NCI-H345 (cell line): Measurements from ENCODE around the gene GLT8D2.

Experiments used
- DNase-seq: peaks from one replicate; lab custom pipeline; 2025; lab: John Stamatoyannopoulos, UW

Gene GLT8D2

DNA sequence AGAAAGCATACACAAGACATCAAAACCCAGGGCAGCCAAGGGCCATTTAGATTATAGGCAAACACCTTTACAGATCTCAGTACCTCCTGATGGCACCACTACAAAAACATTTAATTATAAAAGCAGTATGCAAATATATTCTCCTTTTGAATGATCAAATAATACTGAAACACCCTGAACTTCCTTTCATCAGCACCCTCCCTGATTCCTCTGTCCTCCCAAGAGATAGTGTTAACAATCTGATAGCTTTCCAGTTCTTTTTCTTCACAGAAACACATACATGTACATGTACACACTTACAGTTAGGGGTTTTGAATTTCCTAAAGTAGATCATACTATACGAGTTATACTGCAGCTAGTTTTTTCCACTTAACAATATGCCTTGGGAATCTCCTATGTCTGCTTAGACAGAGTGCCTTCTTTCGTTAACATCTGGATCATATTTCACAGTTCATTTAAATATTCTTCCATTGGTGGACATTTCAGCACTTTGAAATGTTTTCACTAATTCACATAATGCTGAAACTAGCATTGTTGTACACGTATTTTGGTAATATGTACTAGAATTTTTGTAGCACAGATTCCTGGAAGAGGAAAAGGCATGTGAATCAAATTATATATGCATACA, 49.1 kb downstream of the GLT8D2 start:
- no peak for DNase-seq

DNA sequence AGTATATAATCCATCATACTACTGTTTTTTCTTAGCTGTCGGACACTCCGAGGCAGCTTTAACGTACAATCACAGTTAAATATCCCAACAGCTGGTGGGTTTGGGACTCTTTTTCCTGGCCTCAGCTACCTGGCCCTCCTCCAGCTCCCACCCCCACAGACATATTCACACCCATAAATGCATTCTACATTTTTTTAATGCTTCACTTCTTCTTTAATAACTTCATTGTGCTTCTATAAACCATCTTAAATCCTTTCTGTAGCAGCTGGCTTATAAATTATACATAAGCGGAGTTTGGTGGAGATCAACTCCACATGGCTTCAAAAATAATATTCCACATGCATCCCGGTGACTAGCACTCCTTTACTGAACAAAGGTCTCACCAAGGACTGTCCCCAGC, 51.0 kb downstream of the GLT8D2 start:
- no peak for DNase-seq

DNA sequence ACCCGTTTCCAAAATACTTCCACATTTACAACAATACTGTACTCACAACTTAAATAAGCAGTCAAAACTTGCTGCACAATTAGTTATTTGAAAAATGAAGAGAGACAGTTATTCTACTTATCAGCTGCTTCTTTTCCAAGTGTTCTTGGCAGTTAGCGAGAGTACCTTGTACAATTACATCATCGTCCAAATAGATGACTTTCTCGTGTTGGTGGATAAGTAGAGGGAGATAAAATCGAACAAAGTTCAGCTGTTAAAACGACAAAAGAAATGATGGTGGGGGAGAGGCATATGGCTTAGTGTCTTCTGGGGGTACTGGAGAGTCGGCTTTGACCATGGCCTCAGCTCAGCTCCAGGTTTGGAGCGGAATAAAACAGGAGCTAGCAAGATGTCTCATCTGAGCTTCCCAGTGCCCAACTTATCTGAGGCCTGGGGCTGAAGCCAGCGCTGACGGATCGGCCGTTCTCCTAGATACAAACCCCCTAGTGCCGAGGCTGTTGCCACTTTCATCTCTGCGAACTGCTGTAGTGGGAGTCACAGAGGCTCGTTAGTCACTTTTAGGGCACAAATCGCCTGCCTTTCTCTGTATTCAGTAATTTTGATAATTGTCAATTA, 52.6 kb downstream of the GLT8D2 start:
- DNase-seq: no peak

DNA sequence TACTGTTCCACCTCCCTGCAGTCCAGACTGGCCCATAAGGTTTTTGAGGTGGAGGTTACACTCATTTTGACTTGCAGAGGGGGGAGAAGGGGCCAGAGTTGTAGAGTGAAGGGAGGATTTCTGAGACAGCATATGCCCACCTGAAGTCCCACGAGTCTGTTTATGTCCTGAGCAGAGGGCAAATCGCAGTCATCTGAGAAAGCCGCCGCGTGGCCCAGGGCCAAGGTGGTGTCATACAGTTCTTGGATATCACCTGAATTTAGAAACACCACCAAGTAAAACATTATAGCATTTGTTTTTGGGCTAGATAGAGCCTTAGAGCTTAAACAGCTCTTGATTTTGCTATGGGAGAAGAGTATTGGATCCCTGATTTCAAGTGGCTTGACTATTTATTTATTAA, 53.4 kb downstream of the GLT8D2 start:
- DNase-seq: no peak

DNA sequence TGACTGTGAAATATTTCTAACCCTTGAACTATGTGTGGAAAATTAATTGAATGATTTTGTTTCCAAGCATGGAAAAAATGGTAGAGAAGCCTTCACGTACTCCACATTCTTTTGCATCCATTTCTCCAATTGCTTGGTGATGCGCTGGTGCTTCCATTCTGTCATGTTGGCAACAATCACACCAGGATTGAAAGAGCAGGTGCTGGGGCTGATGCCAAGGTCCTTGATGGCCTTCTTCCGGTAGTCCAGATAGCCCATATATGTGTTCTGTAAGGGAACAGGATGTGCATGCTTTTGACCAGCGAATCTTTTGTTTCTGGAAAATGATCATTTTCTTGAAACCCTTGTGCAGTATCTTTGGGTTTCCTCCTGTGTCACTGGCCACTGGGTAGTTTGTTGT, 55.8 kb downstream of the GLT8D2 start:
- DNase-seq: no peak

DNA sequence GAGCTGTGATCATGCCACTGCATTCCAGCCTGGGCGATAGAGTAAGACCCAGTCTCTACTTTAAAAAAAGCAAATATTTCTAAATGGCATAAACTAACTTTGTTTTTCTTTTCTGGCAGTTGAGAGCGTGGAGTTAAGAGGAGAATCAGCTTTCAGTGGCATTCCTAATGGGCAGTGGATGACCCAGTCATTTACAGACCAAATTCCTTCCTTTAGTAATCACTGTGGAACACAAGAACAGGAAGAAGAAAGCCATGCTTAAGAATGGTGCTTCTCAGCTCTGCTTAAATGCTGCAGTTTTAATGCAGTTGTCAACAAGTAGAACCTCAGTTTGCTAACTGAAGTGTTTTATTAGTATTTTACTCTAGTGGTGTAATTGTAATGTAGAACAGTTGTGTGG, 63.2 kb downstream of the GLT8D2 start:
- no peak for DNase-seq

DNA sequence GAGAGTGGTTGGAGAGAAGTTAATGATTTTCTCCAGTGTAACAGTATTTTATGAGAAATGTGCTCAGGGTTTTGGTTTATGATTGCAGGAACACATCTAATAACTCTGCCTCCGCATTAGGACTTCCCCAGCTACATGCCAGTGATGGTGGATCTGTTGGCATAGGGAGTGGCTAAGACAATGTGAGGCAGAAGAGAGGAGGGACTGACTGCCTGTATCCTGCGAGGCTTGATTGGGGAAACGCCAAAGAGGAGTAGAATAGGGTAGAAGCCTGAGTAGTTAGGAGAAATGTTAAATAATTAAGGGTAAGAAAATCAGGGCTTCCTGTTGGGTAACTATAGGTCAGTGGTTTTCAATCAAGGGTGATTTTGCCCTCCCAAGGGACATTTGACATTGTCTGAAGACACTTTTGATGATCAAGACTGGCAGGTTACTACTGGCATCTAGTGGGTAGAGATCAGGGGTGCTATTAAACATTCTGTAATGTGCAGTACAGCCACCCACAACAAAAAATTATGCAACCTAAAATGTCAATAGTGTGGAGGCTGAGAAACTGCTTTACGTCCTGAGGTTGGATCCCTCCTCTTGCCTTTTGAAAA, 71.5 kb downstream of the GLT8D2 start:
- no peak for DNase-seq

DNA sequence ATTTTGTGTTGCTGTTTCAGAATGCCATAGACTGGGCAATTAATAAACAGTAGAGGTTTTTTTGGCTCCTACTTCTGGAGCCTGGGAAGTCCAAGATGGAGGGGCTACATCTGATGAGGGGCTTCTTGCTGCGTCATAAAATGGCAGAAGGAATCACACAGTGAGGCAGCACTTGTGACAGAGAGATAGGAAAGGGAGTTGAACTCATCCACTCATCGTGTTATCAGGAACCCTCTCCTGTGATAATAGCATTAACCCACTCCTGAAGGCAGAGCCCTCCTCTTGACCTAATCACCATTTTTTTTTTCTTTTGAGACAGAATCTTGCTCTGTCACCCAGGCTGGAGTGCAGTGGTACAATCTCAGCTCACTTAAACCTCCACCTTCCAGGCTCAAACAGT, 74.6 kb downstream of the GLT8D2 start:
- no peak for DNase-seq

DNA sequence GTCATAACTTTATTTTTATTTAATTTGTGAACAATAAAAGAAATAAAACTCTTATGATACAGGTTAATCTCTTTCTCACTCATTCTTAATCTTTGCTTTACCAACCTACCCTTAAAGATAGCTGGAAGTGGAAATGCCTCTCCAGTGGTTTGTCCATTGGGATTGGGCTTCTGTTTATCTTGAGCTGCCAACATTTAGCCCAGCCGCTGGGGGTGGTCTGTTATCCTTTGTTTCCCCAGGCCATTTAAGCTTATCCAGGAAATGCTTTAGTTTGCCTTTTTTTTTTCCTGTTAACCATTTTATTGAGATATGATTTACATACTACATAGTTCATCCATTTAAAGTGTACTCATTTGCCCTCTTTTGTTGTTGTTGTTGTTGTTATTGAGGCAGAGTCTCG, 76.1 kb downstream of the GLT8D2 start:
- DNase-seq: no peak

DNA sequence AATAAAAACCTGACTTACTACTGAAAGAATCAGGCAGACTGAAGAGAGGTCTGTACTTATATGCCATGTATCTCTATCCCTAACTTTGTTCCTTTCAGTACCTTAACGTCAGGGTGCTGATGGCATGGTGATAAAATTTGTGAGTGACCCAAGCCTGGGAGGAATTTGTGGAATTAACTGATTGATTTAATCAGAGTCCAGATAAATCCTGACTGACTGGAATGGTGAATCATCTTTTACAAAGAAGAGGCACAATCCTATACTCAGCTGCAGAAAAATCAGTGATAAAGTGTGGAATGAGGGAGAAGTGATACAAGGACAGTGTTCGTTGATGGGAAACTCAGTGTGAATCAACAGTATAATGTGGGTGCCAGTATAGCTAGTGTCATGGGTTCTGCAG, 80.6 kb downstream of the GLT8D2 start:
- no peak for DNase-seq

DNA sequence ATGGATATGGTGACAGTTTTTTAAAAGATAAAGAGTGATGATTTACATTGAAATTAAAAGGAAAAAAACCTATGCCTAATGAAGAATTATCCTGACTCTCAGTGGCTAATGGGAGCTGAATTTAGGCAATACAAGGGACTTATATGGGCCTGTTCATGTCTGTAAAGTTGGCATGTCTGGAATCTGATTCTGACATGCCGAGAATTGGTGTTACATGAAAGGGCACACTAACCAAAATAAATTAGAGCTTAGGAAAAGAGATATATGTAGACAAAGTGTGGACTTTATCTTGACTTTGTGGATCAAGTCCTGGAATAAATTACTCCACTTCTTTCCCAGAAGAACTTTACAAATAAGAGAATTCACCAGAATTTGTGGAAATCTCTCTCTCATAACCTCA, 83.3 kb downstream of the GLT8D2 start:
- DNase-seq: no peak

DNA sequence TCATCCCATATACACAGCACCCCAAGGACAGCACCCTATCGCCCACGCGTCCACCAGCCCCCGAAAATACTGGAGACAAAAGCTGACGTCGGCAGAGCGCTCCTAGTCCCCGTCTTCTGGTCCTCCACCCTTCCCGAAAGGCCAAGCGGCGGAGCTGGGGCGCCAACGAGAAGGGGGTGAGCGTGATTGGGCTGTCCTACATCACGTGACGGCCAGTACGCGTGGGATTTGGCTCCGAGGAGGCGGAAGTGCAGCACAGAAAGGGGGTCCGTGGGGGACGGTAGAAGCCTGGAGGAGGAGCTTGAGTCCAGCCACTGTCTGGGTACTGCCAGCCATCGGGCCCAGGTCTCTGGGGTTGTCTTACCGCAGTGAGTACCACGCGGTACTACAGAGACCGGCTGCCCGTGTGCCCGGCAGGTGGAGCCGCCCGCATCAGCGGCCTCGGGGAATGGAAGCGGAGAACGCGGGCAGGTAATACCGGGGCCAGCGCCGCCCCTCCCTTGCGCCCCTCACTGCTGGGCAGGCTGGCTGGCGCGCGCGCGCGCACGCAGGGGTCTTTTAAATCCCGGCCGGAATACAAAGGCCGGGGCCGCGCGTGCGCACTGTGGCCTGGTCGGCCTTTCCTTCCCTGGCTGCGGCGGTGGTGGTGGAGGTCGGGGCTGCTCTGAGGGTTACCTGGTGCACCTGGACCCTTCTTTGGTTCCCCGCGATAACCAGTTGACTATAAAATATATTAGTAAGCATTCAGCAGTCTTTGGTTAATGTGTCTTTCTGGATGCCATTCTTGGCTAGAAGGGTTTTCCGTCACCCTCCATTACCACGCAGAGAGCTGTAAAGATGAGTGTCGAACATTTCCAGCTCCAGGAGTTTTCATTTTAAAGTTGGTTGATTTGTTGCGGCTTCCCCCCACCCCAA, 84.1 kb downstream of the GLT8D2 start, which contains the start of gene TDG:
Gene TDG (plus strand): TSS at position 283 of the 915 bp plus-strand sequence. CDS start 166 bp downstream, at position 449.
- DNase-seq: peak; percentile 99

DNA sequence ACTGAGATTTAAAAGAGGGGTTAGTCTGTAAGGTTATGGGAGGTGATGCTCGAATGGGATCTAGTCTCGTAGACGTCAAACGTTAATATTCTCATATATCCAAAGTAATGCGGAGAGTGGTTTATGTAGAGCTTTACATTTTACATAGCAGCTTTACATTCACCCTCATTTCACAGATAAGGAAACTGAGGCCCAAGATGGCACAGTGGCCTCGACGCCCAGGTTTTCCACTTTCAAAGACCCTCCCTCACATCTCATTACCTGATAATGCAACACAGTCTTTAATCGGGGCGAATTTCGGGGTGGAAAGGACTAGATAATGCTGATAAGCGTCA, 84.8 kb downstream of the GLT8D2 start:
- no peak for DNase-seq

DNA sequence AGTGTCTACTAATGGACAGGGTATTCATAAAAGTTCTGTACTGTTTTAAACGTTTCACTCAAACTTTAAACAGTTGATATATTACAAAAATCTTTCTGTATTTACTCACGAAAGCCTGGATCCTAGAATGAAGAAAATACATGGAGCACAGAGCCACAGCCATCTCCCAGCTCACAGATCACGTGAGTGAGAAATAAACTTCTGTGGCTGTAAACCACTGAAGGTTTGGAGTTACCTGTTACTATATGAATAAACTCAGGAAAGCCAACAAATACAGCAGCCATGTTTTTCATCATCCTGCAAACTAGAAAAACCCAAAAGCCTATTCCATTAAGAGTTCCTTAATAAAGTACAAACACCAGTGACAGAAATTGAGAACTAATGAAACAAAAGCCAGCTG, 85.2 kb downstream of the GLT8D2 start:
- DNase-seq: no peak

DNA sequence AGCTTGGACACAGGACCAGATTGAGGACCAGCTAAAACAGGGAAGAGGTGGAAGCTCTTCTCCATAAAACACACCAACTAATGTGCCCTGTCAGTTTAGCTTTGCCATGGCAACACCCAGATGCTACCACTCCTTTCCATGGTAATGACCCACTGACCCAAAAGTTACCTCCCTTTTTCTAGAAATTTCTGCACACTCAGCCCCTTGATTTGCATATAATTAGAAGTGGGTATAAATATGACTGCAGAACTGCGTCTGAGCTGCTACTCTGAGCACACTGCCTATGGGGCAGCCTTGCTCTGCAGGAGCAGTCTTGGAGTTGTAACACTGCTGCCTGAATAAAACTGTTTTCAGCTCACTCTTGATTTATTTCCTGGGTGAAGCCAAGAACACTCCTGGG, 87.5 kb downstream of the GLT8D2 start:
- DNase-seq: no peak

DNA sequence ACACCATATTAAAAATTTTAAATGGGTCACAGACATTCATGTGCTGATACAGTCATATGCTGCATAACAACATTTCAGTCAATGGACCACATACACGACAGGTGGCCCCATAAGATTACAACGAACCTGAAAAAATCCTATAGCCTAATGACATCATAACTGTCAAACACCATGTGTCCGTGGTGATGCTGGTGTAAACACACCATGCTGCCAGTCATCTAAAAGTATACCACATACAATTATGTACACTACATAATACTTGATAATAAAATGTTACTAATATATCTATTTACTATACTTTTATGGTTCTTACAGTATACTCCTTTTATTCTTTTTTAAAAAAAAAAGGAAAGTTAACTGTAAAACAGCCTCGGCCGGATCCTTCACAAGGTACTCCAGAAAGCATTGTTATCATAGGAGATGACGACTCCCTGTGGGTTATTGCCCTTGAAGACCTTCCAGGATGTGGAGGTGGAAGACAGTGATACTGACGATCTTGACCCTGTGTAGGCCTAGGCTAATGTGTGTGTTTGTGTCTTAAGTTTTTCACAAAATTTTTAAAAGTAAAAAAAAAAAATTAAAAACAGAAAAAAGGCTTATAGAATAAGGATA, 89.3 kb downstream of the GLT8D2 start:
- no peak for DNase-seq

DNA sequence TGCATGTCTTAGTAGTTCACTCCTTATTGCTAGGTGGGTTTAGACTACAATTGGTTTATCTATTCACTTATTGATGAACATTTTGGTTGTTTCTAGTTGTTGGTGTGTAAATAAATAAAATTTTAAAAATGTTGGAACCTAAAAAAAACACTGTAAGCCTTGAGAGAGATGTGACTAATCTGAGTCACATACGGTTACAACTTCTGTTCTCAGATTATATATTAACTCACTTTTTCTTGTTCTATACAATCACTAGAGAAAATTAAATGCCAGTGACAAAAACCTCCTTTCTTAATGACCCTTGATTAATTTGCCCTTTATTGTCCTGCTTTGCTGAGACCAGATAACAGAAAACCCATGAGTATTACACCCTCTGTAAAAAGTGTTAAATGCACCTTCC, 91.4 kb downstream of the GLT8D2 start:
- no peak for DNase-seq

DNA sequence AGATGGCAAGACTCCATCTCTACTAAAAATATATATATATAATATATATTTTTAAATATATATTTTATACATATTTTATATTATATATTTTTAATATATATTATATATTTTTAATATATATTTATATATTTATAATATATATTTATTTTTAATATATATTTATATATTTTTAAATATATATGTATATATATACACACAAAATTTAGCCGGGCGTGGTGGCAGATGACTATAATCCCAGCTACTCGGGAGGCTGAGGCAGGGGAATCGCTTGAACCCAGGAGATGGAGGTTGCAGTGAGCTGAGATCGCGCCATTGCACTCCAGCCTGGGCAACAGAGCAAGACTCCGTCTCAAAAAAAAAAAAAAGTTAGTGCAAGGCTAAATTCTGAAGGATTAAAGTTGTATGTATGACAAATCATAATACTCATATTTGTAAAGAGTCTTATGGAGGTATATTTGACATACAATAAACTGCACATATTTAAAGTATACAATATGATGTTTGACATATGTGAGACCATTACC, 92.1 kb downstream of the GLT8D2 start:
- no peak for DNase-seq

DNA sequence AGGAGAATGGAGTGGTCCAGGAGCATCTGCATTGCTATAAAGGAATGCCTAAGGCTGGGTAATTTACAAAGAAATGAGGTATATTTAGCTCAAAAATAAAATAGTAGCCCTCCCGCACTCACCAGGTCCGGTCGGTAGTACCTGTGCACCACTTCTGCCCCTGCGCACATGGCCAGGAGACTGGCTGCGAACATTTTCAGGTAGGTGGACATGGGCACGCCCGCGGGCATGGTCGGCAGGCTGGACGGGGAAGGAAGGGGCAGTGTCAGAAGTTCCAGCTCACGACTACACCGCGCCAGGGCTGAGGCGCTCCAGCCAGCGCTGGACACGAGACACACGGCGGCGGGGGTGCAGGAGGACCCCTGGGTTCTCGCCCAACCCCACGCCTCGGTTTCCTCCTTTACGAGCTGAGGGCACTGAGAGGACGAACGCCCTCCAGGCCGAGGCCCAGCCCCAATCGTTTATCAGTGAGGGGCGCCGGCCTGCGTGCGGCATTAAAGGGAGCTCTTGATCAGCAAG, 93.4 kb downstream of the GLT8D2 start:
- no peak for DNase-seq

DNA sequence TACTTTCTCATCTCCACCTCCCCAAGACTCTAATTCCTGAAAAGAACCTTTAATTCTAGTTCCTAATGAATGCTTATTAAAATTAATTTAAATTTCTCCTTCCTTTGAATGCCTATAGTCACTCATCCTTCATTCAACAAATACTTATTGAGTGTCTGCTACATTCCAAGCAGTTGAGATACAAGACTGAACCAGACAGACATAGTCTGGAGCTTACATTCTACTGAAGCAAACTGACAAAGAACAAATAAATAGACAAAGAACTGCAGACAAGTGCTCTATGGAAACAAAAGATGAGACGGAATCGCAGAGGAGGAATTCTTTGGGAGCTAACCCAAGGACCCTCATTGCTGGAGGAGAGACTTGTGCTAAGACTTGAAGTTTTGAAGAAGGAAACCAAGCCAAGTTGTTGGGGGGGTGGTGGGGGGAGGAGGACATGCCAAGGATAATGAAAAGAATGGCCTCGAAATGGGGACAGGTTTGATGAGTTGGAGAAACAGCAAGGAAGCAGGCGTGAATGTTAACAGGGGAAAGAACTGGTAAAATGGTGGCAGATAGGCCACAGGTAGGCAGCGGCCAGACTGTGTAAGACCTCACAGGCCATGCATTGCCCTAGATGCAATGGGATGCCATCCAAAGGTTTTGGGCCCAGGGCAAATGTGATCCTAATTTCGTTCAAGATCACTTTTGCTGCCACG, 94.0 kb downstream of the GLT8D2 start:
- DNase-seq: no peak

DNA sequence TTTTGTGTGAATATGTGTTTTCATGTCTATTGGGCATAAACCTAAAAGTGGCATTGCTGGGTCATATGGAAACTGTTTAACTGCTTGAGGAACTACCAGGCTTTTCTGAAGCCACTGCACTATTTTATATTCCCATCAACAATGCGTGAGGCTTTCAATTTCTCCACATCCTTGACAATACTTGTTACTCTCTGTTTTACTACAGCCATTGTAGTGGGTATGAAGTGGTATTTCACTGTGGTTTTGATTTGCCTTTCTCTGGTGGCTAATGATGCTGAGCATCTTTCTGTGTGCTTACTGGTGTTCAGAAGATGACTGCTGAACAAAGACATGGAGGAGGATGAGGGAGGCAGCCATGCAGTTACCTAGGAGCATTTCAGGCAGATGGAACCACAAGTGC, 97.5 kb downstream of the GLT8D2 start:
- DNase-seq: no peak
